ENCODE measurements around the gene TMEM163. TPM values are rescaled to one million over a fixed set of nuclear protein-coding genes. Genes with fewer than 3 reads are reported as not detected.

Gene TMEM163
- total RNA-seq, 1 donor from 2014 or later, result 1.0 TPM

- Mint-ChIP-seq H3K27me3 (ENCODE audit: low read depth) (no peaks in the 10 kb centered on the region), H3K27ac (ENCODE audit: unreplicated experiment) (no peak overlapping the region), H3K36me3 (ENCODE audit: low read depth) (no peaks in the 10 kb centered on the region), H3K4me1 (no peaks in the 10 kb centered on the region), H3K4me3 (no peak overlapping the region), H3K9me3 (peaks cover 3% of the 10 kb centered on the region)
- no peak for TF ChIP-seq CTCF (conservative IDR thresholded peaks at IDR 0.05)
- DNase-seq (ENCODE audit: low read depth, low spot score), result no peak
Observed at GRCh38 chr2:134682726-134683125, 36.1 kb downstream of the TMEM163 start.

- H3K36me3 Mint-ChIP-seq (ENCODE audit: low read depth), result no peaks in the 10 kb centered on the region
- no peak overlapping the region for H3K27ac Mint-ChIP-seq (ENCODE audit: unreplicated experiment)
- no peak overlapping the region for H3K4me3 Mint-ChIP-seq
- H3K4me1 Mint-ChIP-seq, result peaks cover 8% of the 10 kb centered on the region
- H3K27me3 Mint-ChIP-seq (ENCODE audit: low read depth), result no peaks in the 10 kb centered on the region
- no peak for DNase-seq (ENCODE audit: low read depth, low spot score)
- peaks cover 3% of the 10 kb centered on the region for H3K9me3 Mint-ChIP-seq
- TF ChIP-seq CTCF (conservative IDR thresholded peaks at IDR 0.05), result no peak
Observed at GRCh38 chr2:134681201-134681600, 37.6 kb downstream of the TMEM163 start.

GRCh38 chr2:134679745-134680144 lies 39.1 kb downstream of the TMEM163 start:
- H3K9me3 Mint-ChIP-seq, result peaks cover 3% of the 10 kb centered on the region
- TF ChIP-seq CTCF (conservative IDR thresholded peaks at IDR 0.05), result no peak

GRCh38 chr2:134679294-134679693 lies 39.5 kb downstream of the TMEM163 start:
- H3K36me3 Mint-ChIP-seq (ENCODE audit: low read depth), result no peaks in the 10 kb centered on the region
- no peak overlapping the region for H3K4me3 Mint-ChIP-seq
- DNase-seq (ENCODE audit: low read depth, low spot score), result no peak
- H3K27me3 Mint-ChIP-seq (ENCODE audit: low read depth), result no peaks in the 10 kb centered on the region
- no peak for TF ChIP-seq CTCF (conservative IDR thresholded peaks at IDR 0.05)
- peaks cover 8% of the 10 kb centered on the region for H3K4me1 Mint-ChIP-seq
- no peak overlapping the region for H3K27ac Mint-ChIP-seq (ENCODE audit: unreplicated experiment)
- peaks cover 3% of the 10 kb centered on the region for H3K9me3 Mint-ChIP-seq

More at GRCh38 chr2:134679745-134680144, 39.1 kb downstream of the TMEM163 start:
- H3K4me1 Mint-ChIP-seq, result peaks cover 8% of the 10 kb centered on the region
- no peak overlapping the region for H3K27ac Mint-ChIP-seq (ENCODE audit: unreplicated experiment)
- no peak overlapping the region for H3K4me3 Mint-ChIP-seq
- H3K27me3 Mint-ChIP-seq (ENCODE audit: low read depth), result no peaks in the 10 kb centered on the region
- no peaks in the 10 kb centered on the region for H3K36me3 Mint-ChIP-seq (ENCODE audit: low read depth)
- no peak for DNase-seq (ENCODE audit: low read depth, low spot score)

- Mint-ChIP-seq H3K9me3 (peaks cover 3% of the 10 kb centered on the region), H3K4me3 (no peak overlapping the region), H3K27ac (ENCODE audit: unreplicated experiment) (no peak overlapping the region), H3K4me1 (peaks cover 8% of the 10 kb centered on the region), H3K27me3 (ENCODE audit: low read depth) (no peaks in the 10 kb centered on the region), H3K36me3 (ENCODE audit: low read depth) (no peaks in the 10 kb centered on the region)
- DNase-seq (ENCODE audit: low read depth, low spot score), result no peak
- no peak for TF ChIP-seq CTCF (conservative IDR thresholded peaks at IDR 0.05)
Observed at GRCh38 chr2:134677856-134678756, 40.7 kb downstream of the TMEM163 start.
